ENCODE measurements around the gene OTOA. TPM values are rescaled to one million over a fixed set of nuclear protein-coding genes. Genes with fewer than 3 reads are reported as not detected.

Gene OTOA
- total and polyA plus RNA-seq, 2 donors (not counting 3 experiments of a cell fraction or from before 2014, with no cell fraction given), result 0.22 TPM; not detected in 1

DNA sequence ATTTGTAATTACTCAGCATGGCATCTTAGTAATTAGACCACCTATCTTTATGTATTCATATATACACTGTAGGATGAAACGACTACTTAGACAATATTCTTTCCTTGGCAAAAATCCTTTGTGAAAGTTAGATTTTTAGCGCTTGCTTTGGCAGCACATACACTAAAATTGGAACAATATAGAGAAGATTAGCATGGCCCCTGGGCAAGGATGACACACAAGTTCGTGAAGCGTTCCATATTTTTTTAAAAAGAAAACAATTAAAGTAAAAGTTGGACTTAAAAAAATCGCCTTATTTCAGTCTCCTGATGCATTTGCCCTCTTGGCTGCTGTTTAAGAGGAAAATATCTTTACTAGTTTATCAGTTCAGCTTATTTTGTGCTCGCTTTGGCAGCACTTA, 21.9 kb upstream of the OTOA start:
- Histone ChIP-seq H3K4me2 (ENCODE audit: insufficient read depth, low read length) (no peak overlapping the region), H3K9ac (replicated peaks; ENCODE audit: extremely low read depth, insufficient read depth, low read length) (no peak overlapping the region), H3K27ac (ENCODE audit: insufficient read depth, low read depth, low read length) (no peak overlapping the region), H3K9me1 (replicated peaks; ENCODE audit: control insufficient read depth, extremely low read depth, insufficient read depth, low read length) (no peaks in the 10 kb centered on the region), H3K4me3 (replicated peaks in 1 of 3; ENCODE audit: insufficient read depth in 1 of 3, low read depth in 1 of 3, low read length in 3 of 3) (no peak overlapping the region), H3K36me3 (ENCODE audit: control insufficient read depth in 2 of 2, extremely low read depth in 1 of 2, insufficient read depth in 2 of 2, low read length in 2 of 2) (no peaks in the 10 kb centered on the region), H3K27me3 (ENCODE audit: control insufficient read depth in 2 of 2, insufficient read depth in 2 of 2, low read length in 2 of 2) (no peaks in the 10 kb centered on the region), H3K4me1 (ENCODE audit: control insufficient read depth, extremely low read depth, insufficient read depth, low read length) (peaks cover 21% of the 10 kb centered on the region), H2AFZ (ENCODE audit: low read depth, low read length) (no peak overlapping the region), H3K9me3 (replicated peaks; ENCODE audit: control insufficient read depth, insufficient read depth, low read length) (no peaks in the 10 kb centered on the region), H4K20me1 (replicated peaks; ENCODE audit: control insufficient read depth, extremely low read depth, insufficient read depth, low read length) (peaks cover 3% of the 10 kb centered on the region), H3K79me2 (ENCODE audit: control insufficient read depth, insufficient read depth, low read length) (peaks cover 15% of the 10 kb centered on the region)
- intact Hi-C loops (cut with micrococcal nuclease), result loop anchor here (5.0 kb wide), 1 partner anchor 45 kb away; the partner anchor contains the start of gene METTL9
- DNase-seq (ENCODE audit: low read depth, low spot score), result no peak
- no peak for FAIRE-seq
- TF ChIP-seq GATA2 (IDR thresholded peaks at IDR 0.05; ENCODE audit: insufficient read depth, insufficient read length, low read depth, low read length), result no peak
- TF ChIP-seq EZH2 (IDR thresholded peaks at IDR 0.05; ENCODE audit: borderline replicate concordance, low read depth, low read length, severe bottlenecking), result no peak
- TF ChIP-seq, protein P1, sequence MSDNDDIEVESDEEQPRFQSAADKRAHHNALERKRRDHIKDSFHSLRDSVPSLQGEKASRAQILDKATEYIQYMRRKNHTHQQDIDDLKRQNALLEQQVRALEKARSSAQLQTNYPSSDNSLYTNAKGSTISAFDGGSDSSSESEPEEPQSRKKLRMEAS (IDR thresholded peaks at IDR 0.05; ENCODE audit: insufficient read depth, insufficient read length), result no peak
- no peak for TF ChIP-seq POLR2AphosphoS5 (IDR thresholded peaks at IDR 0.05; ENCODE audit: insufficient read depth, low read depth, low read length)
- no peak for TF ChIP-seq FOS (IDR thresholded peaks at IDR 0.05; ENCODE audit: borderline replicate concordance, insufficient read depth, low read length)
- TF ChIP-seq POLR2A (IDR thresholded peaks at IDR 0.05; ENCODE audit: low read depth, low read length), result no peak
- TF ChIP-seq MYC (IDR thresholded peaks at IDR 0.05; ENCODE audit: low read depth, low read length), result no peak
- TF ChIP-seq, protein P2, sequence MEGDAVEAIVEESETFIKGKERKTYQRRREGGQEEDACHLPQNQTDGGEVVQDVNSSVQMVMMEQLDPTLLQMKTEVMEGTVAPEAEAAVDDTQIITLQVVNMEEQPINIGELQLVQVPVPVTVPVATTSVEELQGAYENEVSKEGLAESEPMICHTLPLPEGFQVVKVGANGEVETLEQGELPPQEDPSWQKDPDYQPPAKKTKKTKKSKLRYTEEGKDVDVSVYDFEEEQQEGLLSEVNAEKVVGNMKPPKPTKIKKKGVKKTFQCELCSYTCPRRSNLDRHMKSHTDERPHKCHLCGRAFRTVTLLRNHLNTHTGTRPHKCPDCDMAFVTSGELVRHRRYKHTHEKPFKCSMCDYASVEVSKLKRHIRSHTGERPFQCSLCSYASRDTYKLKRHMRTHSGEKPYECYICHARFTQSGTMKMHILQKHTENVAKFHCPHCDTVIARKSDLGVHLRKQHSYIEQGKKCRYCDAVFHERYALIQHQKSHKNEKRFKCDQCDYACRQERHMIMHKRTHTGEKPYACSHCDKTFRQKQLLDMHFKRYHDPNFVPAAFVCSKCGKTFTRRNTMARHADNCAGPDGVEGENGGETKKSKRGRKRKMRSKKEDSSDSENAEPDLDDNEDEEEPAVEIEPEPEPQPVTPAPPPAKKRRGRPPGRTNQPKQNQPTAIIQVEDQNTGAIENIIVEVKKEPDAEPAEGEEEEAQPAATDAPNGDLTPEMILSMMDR (IDR thresholded peaks at IDR 0.05; ENCODE audit: extremely low read depth in 1 of 2, insufficient read depth in 1 of 2, low read depth in 1 of 2, low read length in 2 of 2), result no peak
- no peak for TF ChIP-seq JUN (IDR thresholded peaks at IDR 0.05; ENCODE audit: borderline replicate concordance, insufficient read depth, insufficient read length, low read depth)
- dilution Hi-C loops (cut with MboI; ENCODE audit: extremely low pct_ligation_motif_present, low sequenced_read_pairs), result no loop called here
- CTCF ChIA-PET, result interaction anchor here (1.3 to 5.0 kb wide), 2 partner anchors 15 to 59 kb away, joined by 9 to 72 read pairs; no protein-coding TSS in a partner anchor
- POLR2A ChIA-PET, result no interaction called here
- BruUV-seq (replicated peaks), result no TSS peak

All from endothelial cell of umbilical vein (primary cell).